Peyer's patch (tissue), 4 donors: ENCODE data around the gene RSL1D1.

Experiments used
- POLR2A ChIP-seq, 2 donors: fragments of 450-650 bp; IDR thresholded peaks; one replicate each; pipeline ENCODE4 v1.5.1; 2017; ENCODE audit warnings: antibody characterized with exemption in 2 of 2, mild to moderate bottlenecking in 2 of 2, moderate library complexity in 2 of 2
- TF ChIP-seq, protein P1 (sequence below), 6 experiments: fragments of 450-650 bp in 4 of 6; fragments of 200-600 bp in 2 of 6; sonication (generic) in 1 of 6; IDR thresholded peaks; one replicate each; pipeline ENCODE4 v1.5.1; 2017 to 2019; ENCODE audit warnings: antibody characterized with exemption in 6 of 6, mild to moderate bottlenecking in 3 of 6, moderate library complexity in 1 of 6

DNA sequence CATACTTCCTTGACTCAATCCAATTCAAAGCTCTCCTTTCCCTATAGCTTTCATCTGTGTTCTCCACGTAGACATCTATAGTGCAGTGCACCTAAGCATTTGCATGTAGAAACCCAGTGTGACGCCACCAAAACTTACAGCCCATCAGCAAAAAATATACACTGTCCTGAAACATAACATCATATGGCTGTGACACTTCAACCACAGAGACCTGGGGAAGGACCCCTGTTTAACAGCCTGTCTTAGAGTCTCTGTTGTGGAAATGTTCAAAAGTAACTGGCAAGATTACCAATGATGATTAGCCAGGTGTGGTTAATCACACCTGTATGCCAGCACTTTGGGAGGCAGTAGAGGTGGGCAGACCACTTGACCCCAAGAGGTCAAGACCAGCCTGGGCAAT lies 42.2 kb upstream of the RSL1D1 start:
- TF ChIP-seq, protein P1, sequence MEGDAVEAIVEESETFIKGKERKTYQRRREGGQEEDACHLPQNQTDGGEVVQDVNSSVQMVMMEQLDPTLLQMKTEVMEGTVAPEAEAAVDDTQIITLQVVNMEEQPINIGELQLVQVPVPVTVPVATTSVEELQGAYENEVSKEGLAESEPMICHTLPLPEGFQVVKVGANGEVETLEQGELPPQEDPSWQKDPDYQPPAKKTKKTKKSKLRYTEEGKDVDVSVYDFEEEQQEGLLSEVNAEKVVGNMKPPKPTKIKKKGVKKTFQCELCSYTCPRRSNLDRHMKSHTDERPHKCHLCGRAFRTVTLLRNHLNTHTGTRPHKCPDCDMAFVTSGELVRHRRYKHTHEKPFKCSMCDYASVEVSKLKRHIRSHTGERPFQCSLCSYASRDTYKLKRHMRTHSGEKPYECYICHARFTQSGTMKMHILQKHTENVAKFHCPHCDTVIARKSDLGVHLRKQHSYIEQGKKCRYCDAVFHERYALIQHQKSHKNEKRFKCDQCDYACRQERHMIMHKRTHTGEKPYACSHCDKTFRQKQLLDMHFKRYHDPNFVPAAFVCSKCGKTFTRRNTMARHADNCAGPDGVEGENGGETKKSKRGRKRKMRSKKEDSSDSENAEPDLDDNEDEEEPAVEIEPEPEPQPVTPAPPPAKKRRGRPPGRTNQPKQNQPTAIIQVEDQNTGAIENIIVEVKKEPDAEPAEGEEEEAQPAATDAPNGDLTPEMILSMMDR (IDR thresholded peaks at IDR 0.05) = no peak
- no peak for TF ChIP-seq POLR2A (IDR thresholded peaks at IDR 0.05)
